ENCODE measurements around the gene ATXN2.
"Not testable (repeated sequence)": the region's sequence is repeated elsewhere in the genome, so short reads cannot be mapped to it uniquely, and the experiment has no call there.

Gene ATXN2

DNA sequence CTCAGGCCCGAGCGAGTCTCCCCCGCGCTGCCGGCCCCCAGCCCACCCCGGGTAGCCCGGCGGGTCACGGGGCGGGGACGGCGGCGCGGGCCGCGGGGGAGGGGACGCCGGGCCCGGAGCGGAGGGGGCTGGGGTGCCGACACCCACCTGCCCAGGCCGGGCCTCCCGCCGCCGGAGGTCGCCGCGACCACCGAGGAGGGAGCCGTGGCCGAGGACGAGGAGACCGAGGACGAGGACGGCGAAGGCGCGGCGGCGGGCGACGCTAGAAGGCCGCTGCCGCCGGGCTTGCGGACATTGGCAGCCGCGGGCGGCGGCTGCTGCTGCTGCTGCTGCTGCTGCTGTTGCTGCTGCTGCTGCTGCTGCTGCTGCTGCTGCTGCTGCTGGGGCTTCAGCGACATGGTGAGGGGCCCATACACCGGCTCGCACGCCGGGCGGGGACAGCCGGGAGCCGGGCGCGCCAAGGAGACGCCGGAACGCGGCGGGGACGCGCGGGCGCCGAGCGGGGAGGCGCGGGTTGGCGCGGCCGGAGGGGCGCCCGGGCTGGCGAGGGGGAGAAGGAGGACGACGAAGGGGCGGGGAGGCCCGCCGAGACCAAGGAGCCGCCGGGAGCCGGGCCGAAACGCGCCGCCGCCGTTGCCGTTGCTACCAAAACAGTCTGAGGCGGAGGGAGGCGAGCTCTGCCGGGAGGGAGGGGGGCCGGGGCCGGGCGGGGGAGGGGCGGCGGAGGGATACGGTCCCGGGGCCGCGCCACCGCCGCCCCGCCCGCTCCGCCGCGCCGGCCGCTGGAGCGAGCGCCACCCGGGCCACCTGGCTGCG is at the start of gene ATXN2:
TSS of gene ATXN2 (minus strand) at position 679 of the 816 bp plus-strand sequence. CDS start at position 398, 281 bp downstream.
- peak; percentile 76 for DNase-seq
- ATAC-seq, result peak; percentile 58

DNA sequence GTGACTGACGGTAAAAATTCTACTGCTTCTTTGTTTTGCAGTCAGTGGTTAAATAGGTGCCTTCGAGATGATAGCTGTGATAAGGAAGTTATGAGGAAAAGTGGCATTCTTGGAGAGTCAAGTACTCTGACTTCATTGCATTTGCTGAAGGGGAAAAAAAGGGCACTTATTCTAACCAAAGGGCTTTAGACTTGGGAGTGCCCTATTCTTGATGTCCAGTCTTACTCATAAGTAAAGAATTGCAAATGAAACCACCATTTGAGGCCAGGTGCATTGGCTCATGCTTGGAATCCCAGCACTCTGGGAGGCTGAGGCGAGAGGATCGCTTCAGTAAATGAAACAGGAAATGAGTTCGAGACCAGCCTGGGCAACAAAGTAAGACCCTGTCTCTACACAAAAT is 46.3 kb upstream of the ATXN2 start:
- DNase-seq (no peak), ATAC-seq (no peak)

- no peak for ATAC-seq
- no peak for DNase-seq
Observed at GRCh38 chr12:111643427-111643826, 44.3 kb upstream of the ATXN2 start.

DNA sequence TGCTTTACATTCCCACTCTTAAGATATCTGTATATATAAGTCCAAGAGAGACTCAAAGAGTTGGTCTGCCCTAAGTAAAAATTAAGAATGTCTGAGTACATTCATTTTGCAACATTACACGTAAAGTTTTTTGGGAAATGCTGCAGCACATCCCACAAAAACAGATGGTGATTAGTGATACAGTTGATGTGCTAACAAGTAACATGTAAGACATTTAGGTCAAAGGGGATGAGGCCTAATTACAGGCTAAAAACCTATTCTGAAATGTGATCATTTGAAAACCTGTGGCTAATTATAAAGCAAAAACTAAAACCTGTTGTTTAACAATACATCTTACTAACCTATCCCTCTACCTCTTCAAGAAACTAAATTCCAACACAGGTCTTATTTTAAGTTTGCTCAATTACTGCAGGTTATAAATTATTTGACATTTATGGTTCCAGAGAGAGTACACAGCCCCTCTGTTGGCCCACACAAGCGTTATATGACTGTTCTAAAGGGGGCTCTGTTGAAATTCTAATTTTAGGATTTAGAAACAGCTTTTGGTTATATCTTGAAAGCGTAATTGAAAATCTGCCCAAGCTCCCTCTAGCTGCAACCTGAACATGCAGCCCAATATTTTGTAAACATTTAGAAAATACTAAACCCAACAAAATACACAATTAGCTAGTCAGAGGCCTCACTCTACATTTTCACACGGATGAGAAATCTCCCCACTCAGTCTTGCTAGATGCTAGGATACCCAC is 43.7 kb upstream of the ATXN2 start:
- ATAC-seq (no peak), DNase-seq (no peak)

GRCh38 chr12:111640506-111640905 is 41.4 kb upstream of the ATXN2 start:
- DNase-seq (no peak), ATAC-seq (no peak)

DNA sequence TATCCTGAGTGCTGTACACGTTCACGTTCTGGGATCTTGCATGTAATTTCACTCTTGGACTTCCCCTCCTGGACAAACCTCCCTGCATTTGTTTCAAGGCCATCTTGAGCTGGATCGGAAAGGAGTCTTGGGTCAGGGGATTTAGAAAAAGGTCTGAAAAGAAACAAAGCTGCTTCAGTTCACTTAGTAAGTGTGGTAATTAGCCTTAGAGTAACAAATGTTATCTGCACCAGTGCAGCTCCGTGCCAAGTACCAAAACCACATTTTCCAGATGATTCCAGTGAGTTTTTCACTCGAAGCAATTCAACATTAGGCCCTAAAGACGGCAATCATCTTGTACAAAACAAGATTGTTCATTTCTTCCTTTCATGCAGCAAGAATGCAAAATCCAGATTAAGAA is 39.4 kb upstream of the ATXN2 start:
- ATAC-seq (no peak), DNase-seq (no peak)

DNA sequence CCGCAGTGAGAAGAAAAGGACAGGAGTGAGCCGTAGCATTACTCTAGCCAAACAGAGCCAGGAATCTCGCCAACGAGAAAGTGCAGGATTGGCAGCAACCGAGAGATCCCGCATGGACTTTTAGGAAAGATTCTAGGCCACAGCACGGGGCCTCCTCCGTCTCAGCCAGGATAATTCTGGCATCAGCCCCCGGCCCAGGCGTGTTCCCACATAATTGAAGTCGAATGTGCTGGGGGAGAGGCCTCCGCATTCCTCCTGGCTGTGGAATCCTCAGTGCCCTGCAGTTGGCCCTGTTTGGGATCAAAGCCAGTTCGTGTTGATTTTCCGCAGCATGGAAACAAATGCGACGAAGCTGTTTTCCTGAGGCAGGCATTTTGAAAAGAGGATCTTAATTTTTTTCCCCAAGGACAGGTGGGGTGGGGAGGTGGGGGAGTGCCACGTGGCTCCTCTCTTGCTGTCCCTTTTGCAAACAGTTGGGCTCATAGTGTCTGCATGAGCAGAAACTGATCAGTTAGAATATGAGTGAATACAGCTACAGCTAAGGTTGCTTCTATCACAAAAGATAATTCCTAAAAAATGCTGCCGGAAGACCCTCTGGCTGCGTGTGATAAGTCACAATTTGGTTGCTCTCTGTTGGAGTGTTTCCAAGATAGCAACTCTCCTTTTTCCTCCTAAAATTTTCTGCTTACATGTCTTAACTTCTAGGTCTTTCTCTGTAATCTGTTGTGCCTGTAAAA is 37.3 kb upstream of the ATXN2 start:
- no peak for ATAC-seq
- no peak for DNase-seq

DNA sequence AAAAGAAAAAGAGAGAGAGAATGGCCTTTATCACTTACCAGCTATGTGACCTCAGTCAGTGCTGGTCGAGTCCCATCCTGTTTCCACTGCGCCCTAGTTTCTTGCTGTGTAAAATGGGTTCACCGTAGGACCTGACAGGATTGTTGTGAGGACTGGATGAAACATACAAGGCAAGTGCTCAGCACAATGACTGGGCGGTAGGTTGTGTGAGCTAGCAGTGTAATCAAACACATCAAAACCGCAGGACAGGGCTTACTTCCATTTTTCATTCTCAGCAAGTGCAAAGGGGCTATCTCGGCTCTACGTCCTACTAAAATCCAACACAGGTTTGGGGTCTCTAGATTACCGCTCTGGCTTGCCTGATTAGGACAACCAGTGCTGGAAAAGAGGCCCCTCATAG is 36.4 kb upstream of the ATXN2 start:
- ATAC-seq (no peak), DNase-seq (no peak)

- DNase-seq (no peak), ATAC-seq (no peak)
Observed at GRCh38 chr12:111628505-111629260, 29.6 kb upstream of the ATXN2 start.

DNA sequence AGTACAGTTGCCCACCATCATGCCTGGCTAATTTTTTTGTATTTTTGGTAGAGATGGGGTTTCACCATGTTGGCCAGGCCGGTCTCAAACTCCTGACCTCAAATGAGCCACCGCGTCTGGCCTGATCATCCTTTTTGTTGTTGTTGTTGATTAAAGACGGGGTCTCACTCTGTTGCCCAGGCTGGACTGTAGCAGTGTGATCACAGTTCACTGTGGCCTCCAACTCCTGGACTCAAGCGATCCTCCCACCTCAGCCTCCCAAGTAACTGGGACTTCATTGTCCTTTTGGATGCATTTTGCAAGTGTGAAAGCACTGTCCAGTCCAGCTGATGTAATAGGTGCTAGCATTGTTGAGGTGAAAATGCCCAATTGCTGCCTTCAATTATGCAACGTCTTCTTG is 27.1 kb upstream of the ATXN2 start:
- ATAC-seq, result no peak

GRCh38 chr12:111624540-111624939 is 25.4 kb upstream of the ATXN2 start:
- DNase-seq (no peak), ATAC-seq (no peak)

More for the DNA sequence above, 27.1 kb upstream of the ATXN2 start:
- no peak for DNase-seq

DNA sequence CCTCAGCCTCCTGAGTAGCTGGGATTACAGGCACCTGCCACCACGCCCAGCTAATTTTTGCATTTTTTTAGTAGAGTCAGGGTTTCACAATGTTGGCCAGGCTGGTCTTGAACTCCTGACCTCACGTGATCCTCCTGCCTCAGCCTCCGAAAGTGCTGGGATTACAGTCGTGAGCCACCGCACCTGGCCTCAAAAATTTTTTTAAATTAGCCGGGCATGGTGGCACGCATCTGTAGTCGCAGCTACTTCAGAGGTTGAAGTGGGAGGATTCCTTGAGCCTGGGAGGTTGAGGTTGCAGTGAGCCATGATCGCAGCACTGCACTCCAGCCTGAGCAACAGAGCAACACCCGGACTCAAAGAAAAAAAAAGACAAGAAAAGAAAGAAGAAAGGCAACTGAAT is 18.7 kb upstream of the ATXN2 start:
- not testable (repeated sequence) for ATAC-seq, DNase-seq

DNA sequence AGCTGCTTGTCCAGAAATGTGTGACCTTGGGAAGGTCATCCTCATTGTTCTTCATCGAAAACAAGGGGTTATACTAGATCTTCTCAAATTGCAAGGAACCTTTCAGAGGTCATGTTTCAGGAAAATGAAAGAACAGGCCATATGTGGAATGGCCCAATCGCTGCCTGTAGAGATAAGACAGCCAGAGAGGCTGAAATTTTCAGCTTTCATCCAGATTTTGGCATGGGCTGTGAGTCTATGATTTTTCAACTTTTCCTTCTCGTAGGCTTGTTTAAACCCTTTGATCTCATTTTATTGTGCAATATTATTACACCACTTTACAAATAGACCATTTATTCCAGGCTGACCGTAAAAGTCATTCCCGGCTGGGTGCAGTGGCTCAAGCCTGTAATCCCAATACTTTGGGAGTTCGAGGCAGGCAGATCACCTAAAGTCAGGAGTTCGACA is 17.1 kb upstream of the ATXN2 start:
- DNase-seq, result no peak
- ATAC-seq, result no peak

GRCh38 chr12:111607239-111607638 is 8.1 kb upstream of the ATXN2 start:
- ATAC-seq (no peak), DNase-seq (no peak)

GRCh38 chr12:111606767-111607230 is 7.7 kb upstream of the ATXN2 start:
- ATAC-seq, result no peak

DNA sequence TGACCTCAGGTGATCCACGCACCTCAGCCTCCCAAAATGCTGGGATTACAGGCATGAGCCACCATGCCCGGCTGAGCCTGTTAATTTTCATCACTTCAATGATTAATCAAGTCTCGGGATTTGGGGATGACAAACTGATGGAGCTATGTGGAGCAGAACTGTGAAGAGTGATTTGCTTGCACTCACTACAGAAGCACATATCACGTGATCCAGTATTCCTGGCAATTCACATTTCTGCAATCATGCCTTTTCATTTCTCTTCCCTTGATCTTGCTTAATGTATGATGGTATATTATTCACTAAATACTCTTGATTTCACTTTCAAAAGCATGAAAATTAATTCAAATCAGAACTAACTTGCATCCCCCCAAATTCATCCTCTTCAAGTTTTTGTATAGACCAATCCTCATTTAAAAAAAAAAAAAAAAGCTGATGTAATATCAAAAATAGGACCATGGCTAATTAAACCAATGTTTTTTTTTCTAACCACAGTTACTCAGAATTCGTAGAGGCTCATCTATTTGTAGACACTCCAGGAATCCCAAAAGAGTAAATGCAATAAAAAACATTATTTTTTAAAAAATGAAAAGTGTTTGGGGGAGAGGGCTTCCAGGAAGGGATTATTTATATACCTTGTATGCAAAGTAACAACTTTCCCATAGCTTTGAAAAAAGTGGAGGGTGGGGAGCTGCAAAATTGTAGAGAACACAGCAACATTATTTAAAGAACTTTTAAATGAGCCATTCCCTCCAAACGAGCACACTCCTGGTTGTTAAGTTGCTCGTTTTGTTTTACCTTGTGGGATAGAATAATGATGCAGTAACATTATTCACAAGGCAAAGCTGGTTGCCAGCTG is 7.0 kb upstream of the ATXN2 start:
- DNase-seq (no peak), ATAC-seq (no peak)

More at GRCh38 chr12:111606767-111607230, 7.7 kb upstream of the ATXN2 start:
- no peak for DNase-seq

- DNase-seq, ATAC-seq: not testable (repeated sequence)
Observed at GRCh38 chr12:111602857-111603256, 3.7 kb upstream of the ATXN2 start.

GRCh38 chr12:111602348-111602747 is 3.2 kb upstream of the ATXN2 start:
- no peak for DNase-seq
- ATAC-seq, result no peak

GRCh38 chr12:111600986-111601385 is 1.9 kb upstream of the ATXN2 start:
- not testable (repeated sequence) for ATAC-seq, DNase-seq

GRCh38 chr12:111600205-111600642 is 1.1 kb upstream of the ATXN2 start:
- ATAC-seq, result no peak
- DNase-seq, result no peak

All from stimulated activated naive CD8-positive, alpha-beta T cell treated with anti-CD3 and anti-CD28 coated beads, Interleukin-15, Interleukin-2, amounts not matched to agents 100 U/mL and 50 U/mL, for 24 hours (primary cell).